ENCODE data around the gene EFNA1. TPM values are rescaled to one million over a fixed set of nuclear protein-coding genes. Genes with fewer than 3 reads are reported as not detected.

Gene EFNA1
- total and polyA plus RNA-seq, 2 of the 13 experiments (the other 11 are each of a cell fraction or from before 2014, with no cell fraction given) = 81.8 to 874 TPM

DNA sequence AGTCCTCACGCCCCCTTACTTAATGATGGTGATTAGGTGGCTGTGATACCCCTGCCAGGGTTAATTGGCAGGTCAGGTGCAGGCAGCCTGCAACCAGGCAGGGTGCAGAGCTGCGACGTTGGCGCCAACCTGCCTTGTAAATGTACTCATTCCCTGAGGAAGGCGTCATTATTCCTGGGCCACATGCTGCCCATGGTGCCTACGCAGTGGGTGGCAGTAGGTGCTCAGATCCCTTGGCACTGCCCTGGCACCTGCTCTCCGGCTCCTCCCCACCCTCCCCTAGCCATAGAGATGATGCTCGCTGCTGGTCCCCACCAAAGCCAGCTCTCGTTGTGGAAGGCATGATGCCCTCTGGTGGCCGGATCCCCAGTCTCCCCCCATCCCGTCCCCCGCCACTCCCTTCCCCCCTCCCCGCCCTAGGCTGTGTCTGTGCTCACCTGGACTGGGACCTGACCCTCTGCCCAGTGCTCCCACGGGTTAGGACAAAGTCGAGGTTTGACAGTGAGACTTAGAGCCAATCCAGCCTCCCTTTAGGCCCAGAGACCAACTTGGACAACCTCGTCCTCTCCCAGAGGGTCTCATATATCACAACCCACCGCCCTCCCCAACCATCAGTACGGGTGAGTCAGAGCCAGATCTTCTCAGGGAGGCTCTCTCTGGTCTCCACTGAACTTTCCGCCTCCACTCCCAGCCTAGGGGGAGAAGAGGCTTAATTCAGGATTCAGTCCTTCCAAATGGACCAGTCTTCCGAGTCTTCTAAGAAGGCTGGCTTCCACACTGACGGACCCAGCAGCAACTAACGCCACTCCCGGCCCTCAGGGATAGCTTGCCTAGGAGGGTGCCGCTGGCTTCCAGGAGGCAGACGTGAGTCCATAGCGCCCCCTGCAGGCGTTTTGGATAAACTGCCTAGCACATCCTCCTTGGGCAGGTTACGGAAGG lies 39.8 kb downstream of the EFNA1 start (continued):
- TF ChIP-seq, protein P1, sequence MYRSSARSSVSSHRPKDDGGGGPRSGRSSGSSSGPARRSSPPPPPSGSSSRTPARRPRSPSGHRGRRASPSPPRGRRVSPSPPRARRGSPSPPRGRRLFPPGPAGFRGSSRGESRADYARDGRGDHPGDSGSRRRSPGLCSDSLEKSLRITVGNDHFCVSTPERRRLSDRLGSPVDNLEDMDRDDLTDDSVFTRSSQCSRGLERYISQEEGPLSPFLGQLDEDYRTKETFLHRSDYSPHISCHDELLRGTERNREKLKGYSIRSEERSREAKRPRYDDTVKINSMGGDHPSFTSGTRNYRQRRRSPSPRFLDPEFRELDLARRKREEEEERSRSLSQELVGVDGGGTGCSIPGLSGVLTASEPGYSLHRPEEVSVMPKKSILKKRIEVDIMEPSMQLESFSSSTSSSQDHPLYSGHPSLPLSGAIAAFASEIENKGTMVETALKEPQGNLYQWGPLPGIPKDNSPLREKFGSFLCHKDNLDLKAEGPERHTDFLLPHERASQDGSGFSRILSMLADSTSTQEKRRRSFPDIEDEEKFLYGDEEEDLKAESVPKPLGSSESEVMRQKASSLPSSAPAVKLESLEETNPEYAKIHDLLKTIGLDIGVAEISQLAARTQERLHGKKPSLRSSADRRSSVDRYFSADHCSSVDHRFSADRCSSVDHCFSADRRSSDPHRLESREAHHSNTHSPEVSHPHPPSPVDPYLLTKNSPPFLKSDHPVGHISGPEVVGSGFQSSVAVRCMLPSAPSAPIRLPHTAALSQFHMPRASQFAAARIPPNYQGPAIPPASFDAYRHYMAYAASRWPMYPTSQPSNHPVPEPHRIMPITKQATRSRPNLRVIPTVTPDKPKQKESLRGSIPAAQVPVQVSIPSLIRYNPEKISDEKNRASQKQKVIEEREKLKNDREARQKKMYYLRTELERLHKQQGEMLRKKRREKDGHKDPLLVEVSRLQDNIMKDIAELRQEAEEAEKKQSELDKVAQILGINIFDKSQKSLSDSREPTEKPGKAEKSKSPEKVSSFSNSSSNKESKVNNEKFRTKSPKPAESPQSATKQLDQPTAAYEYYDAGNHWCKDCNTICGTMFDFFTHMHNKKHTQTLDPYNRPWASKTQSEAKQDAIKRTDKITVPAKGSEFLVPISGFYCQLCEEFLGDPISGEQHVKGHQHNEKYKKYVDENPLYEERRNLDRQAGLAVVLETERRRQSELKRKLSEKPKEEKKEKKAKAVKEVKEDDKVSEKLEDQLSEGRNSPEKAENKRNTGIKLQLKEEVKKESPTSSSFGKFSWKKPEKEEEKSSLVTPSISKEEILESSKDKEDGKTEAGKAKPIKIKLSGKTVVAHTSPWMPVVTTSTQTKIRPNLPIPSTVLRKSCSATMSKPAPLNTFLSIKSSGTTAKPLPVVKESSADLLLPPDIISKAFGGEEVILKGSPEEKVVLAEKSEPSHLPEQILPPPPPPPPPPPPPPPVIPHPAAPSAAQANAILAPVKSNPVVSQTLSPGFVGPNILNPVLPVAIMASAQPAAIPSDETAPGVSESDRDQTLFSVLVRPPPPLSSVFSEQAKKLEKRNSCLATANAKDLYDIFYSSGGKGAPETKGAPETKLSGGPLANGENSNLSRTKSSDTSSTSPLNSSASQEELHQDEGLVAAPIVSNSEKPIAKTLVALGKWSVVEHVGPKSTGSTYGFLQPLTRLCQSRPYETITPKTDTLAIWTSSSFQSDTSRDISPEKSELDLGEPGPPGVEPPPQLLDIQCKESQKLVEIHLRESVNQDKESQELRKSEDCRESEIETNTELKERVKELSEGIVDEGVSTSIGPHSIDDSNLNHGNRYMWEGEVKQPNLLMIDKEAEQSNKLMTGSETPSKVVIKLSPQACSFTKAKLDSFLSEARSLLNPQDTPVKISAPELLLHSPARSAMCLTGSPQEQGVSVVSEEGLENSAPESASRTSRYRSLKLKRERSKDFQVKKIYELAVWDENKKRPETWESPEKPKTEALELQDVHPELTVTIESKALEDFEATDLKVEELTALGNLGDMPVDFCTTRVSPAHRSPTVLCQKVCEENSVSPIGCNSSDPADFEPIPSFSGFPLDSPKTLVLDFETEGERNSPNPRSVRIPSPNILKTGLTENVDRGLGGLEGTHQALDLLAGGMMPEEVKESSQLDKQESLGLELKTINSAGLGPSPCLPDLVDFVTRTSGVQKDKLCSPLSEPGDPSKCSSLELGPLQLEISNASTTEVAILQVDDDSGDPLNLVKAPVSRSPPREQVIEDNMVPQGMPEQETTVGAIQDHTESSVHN (CRISPR knock-in tag; IDR thresholded peaks at IDR 0.05) = no peak
- TF ChIP-seq SAFB2 (CRISPR knock-in tag; IDR thresholded peaks at IDR 0.05; ENCODE audit: borderline replicate concordance, low read depth) (no peak; the same call in 1 of the 2 replicates), TERF1 (CRISPR knock-in tag; IDR thresholded peaks at IDR 0.05) (no peak), TOPORS (CRISPR knock-in tag; IDR thresholded peaks at IDR 0.05) (no peak), FOXM1 (CRISPR knock-in tag; IDR thresholded peaks at IDR 0.05) (no peak), FOSL2 (CRISPR knock-in tag; IDR thresholded peaks at IDR 0.05) (no peak; the same call in 1 of the 2 replicates), U2AF2 (IDR thresholded peaks at IDR 0.05; ENCODE audit: low read depth, low read length) (no peak), ZNF839 (CRISPR knock-in tag; IDR thresholded peaks at IDR 0.05; ENCODE audit: borderline replicate concordance) (no peak), ZNF737 (CRISPR knock-in tag; IDR thresholded peaks at IDR 0.05; ENCODE audit: borderline replicate concordance) (no peak), MTA1 (CRISPR knock-in tag; IDR thresholded peaks at IDR 0.05; ENCODE audit: borderline replicate concordance) (no peak), ZNF770 (CRISPR knock-in tag; IDR thresholded peaks at IDR 0.05) (peak; percentile 50; the same call in 1 of the 2 replicates), ZNF124 (CRISPR knock-in tag; IDR thresholded peaks at IDR 0.05) (no peak)
- TF ChIP-seq, protein P2, sequence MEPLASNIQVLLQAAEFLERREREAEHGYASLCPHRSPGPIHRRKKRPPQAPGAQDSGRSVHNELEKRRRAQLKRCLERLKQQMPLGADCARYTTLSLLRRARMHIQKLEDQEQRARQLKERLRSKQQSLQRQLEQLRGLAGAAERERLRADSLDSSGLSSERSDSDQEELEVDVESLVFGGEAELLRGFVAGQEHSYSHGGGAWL (CRISPR knock-in tag; IDR thresholded peaks at IDR 0.05) = no peak
- TF ChIP-seq, protein P3, sequence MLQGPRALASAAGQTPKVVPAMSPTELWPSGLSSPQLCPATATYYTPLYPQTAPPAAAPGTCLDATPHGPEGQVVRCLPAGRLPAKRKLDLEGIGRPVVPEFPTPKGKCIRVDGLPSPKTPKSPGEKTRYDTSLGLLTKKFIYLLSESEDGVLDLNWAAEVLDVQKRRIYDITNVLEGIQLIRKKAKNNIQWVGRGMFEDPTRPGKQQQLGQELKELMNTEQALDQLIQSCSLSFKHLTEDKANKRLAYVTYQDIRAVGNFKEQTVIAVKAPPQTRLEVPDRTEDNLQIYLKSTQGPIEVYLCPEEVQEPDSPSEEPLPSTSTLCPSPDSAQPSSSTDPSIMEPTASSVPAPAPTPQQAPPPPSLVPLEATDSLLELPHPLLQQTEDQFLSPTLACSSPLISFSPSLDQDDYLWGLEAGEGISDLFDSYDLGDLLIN (CRISPR knock-in tag; IDR thresholded peaks at IDR 0.05; ENCODE audit: borderline replicate concordance) = no peak

Data from HepG2 (cell line).